ENCODE results near the gene COL4A1.

DNA sequence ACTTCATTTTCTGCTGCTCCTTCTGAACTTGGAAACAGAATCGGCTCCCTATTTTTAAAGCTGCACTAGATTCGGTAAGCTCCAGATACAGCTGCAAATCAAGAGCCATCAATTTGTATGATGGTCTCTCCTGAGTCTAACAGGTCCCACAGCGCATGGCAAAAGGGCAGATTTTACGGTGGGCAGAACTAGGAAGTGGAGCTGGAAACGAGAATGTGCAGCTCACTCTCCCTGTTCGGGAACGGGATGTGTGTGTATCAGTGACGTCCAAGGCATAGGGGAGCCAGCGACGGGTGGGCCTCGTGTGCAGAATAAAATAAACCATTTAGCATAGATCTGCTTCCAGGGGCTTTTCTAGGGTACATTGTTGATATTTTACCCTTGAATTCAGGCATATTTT, 74.2 kb downstream of the COL4A1 start:
- TF ChIP-seq, protein P1, sequence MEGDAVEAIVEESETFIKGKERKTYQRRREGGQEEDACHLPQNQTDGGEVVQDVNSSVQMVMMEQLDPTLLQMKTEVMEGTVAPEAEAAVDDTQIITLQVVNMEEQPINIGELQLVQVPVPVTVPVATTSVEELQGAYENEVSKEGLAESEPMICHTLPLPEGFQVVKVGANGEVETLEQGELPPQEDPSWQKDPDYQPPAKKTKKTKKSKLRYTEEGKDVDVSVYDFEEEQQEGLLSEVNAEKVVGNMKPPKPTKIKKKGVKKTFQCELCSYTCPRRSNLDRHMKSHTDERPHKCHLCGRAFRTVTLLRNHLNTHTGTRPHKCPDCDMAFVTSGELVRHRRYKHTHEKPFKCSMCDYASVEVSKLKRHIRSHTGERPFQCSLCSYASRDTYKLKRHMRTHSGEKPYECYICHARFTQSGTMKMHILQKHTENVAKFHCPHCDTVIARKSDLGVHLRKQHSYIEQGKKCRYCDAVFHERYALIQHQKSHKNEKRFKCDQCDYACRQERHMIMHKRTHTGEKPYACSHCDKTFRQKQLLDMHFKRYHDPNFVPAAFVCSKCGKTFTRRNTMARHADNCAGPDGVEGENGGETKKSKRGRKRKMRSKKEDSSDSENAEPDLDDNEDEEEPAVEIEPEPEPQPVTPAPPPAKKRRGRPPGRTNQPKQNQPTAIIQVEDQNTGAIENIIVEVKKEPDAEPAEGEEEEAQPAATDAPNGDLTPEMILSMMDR (conservative IDR thresholded peaks at IDR 0.05; ENCODE audit: low read length) = no peak
- no peak for TF ChIP-seq EZH2phosphoT487 (IDR thresholded peaks at IDR 0.05; ENCODE audit: borderline replicate concordance)

Data from Loucy (cell line).